ENCODE data around the gene OR6C2. TPM values are rescaled to one million over a fixed set of nuclear protein-coding genes. Genes with fewer than 3 reads are reported as not detected.

OR6C2 gene
- total RNA-seq = not detected in 2 replicates

GRCh38 chr12:55443776-55444175 is at the start of gene OR6C2:
Gene OR6C2, plus strand, starts transcription at chr12:55444076. Its CDS starts 8,138 bp downstream, at chr12:55452214.

GRCh38 chr12:55400229-55400628 is 43.6 kb upstream of the OR6C2 start, which contains the start of gene OR6C65:
Gene OR6C65, plus strand, starts transcription at chr12:55400529. Its CDS starts 0 bp downstream, at chr12:55400529.

GRCh38 chr12:55425954-55426353 is 17.9 kb upstream of the OR6C2 start, which contains the start of gene OR6C76:
Gene OR6C76, plus strand, starts transcription at chr12:55426254. Its CDS starts 0 bp downstream, at chr12:55426254.

GRCh38 chr12:55470088-55470829 is 26.4 kb downstream of the OR6C2 start, which contains the start of gene OR6C70:
Gene OR6C70, minus strand, starts transcription at chr12:55470138. Its CDS starts 0 bp downstream, at chr12:55470138.

GRCh38 chr12:55492078-55492477 is 48.2 kb downstream of the OR6C2 start, which contains the start of gene OR6C68:
Gene OR6C68, plus strand, starts transcription at chr12:55492378. Its CDS starts 0 bp downstream, at chr12:55492378.

Other genes with a start within 250 kb of the OR6C2 start
- not detected in 2 replicates for gene OR10A7, start 223.1 kb upstream of the OR6C2 start, total RNA-seq
- not detected in 2 replicates for gene OR6C74, start 199.5 kb upstream of the OR6C2 start, total RNA-seq
- gene OR6C6, start 147.5 kb upstream of the OR6C2 start, total RNA-seq = not detected in 2 replicates
- gene OR6C1, start 129.7 kb upstream of the OR6C2 start, total RNA-seq = not detected in 2 replicates
- gene OR6C3, start 113.3 kb upstream of the OR6C2 start, total RNA-seq = not detected in 2 replicates
- gene OR6C75, start 81.1 kb upstream of the OR6C2 start, total RNA-seq = not detected in 2 replicates
- not detected in 2 replicates for gene OR6C65, start 43.5 kb upstream of the OR6C2 start, total RNA-seq
- gene OR6C76, start 17.8 kb upstream of the OR6C2 start, total RNA-seq = 0.16 TPM in 1 of 2 replicates, not detected in the other
- not detected in 2 replicates for gene OR6C70, start 26.1 kb downstream of the OR6C2 start, total RNA-seq
- not detected in 2 replicates for gene OR6C68, start 48.3 kb downstream of the OR6C2 start, total RNA-seq
- gene OR6C4, start 105.5 kb downstream of the OR6C2 start, total RNA-seq = not detected in 2 replicates
- gene OR2AP1, start 128.4 kb downstream of the OR6C2 start, total RNA-seq = not detected in 2 replicates
- gene OR10P1, start 192.8 kb downstream of the OR6C2 start, total RNA-seq = not detected in 2 replicates

Measured in bronchial smooth muscle cell (primary cell).